ENCODE data around the gene COL18A1.

- no peak for TF ChIP-seq FOXM1 (IDR thresholded peaks at IDR 0.05; ENCODE audit: borderline replicate concordance)
- no peak for TF ChIP-seq SP1 (IDR thresholded peaks at IDR 0.05)
- no peak for TF ChIP-seq FOXA1 (IDR thresholded peaks at IDR 0.05)
These were observed 4.6 kb downstream of the COL18A1 start for GRCh38 chr21:45409466-45410150.

Measured in HEK293T (cell line).